ENCODE results near the gene TMEM198.

TMEM198 gene

GRCh38 chr2:219511547-219512325 is 32.1 kb upstream of the TMEM198 start:
- no peak overlapping the region for H4K91ac ChIP-seq (ENCODE audit: low read length)
- H2BK120ac ChIP-seq (ENCODE audit: low read depth, low read length) = no peak overlapping the region
- H3K27me3 ChIP-seq (ENCODE audit: control insufficient read depth in 1 of 2, insufficient read depth in 1 of 2, low read length in 2 of 2) = peaks cover 63 to 66% of the 10 kb centered on the region in 2 experiments
- no peak overlapping the region for H3K9ac ChIP-seq (ENCODE audit: low read length)
- H2BK12ac ChIP-seq (ENCODE audit: low read length in 2 of 2) = no peak overlapping the region
- H3K27ac ChIP-seq (ENCODE audit: low read length, poor library complexity, severe bottlenecking) = no peak overlapping the region
- no peak overlapping the region for H3K4me2 ChIP-seq (ENCODE audit: low read length, poor library complexity, severe bottlenecking)
- no peak for DNase-seq
- H3K79me1 ChIP-seq (replicated peaks; ENCODE audit: low read length, poor library complexity, severe bottlenecking) = no peaks in the 10 kb centered on the region
- H3K23ac ChIP-seq (ENCODE audit: low read length in 2 of 2) = no peak overlapping the region
- H3K9me3 ChIP-seq (ENCODE audit: control insufficient read depth, low read length) = no peaks in the 10 kb centered on the region
- 74% methylated on average over 11 of the region's 15 CpGs for WGBS
- no peak overlapping the region for H3K14ac ChIP-seq (ENCODE audit: low read length in 2 of 2)
- no peak overlapping the region for H3K4ac ChIP-seq (ENCODE audit: low read depth in 1 of 2, low read length in 2 of 2)
- H2BK5ac ChIP-seq (ENCODE audit: low read depth, low read length, poor library complexity, severe bottlenecking) = no peak overlapping the region
- no peak overlapping the region for H3K18ac ChIP-seq (ENCODE audit: low read depth in 1 of 2, low read length in 2 of 2)
- no peak overlapping the region for H2AK5ac ChIP-seq (ENCODE audit: low read length, severe bottlenecking)
- H4K8ac ChIP-seq (ENCODE audit: low read length) = no peak overlapping the region
- peaks cover 33% of the 10 kb centered on the region for H3K4me1 ChIP-seq (ENCODE audit: control insufficient read depth, insufficient read depth, low read depth, low read length)
- H2AFZ ChIP-seq (ENCODE audit: low read depth, low read length) = no peak overlapping the region
- no peak overlapping the region for H2BK15ac ChIP-seq (ENCODE audit: low read depth, poor library complexity, severe bottlenecking)
- no peak overlapping the region for H3K4me3 ChIP-seq (ENCODE audit: insufficient read depth in 1 of 2, low read depth in 1 of 2, low read length in 2 of 2)
- peaks cover 4 to 18% of the 10 kb centered on the region in 2 experiments for H3K36me3 ChIP-seq (ENCODE audit: control insufficient read depth in 1 of 2, insufficient read depth in 2 of 2, low read depth in 1 of 2, low read length in 2 of 2)

GRCh38 chr2:219512524-219513216 is 31.2 kb upstream of the TMEM198 start:
- no peak overlapping the region for H3K23ac ChIP-seq (ENCODE audit: low read length in 2 of 2)
- no peaks in the 10 kb centered on the region for H3K79me1 ChIP-seq (replicated peaks; ENCODE audit: low read length, poor library complexity, severe bottlenecking)
- H2BK120ac ChIP-seq (ENCODE audit: low read depth, low read length) = no peak overlapping the region
- H3K36me3 ChIP-seq (ENCODE audit: control insufficient read depth in 1 of 2, insufficient read depth in 2 of 2, low read depth in 1 of 2, low read length in 2 of 2) = peaks cover 0 to 9% of the 10 kb centered on the region in 2 experiments
- no peaks in the 10 kb centered on the region for H3K9me3 ChIP-seq (ENCODE audit: control insufficient read depth, low read length)
- no peak overlapping the region for H2AFZ ChIP-seq (ENCODE audit: low read depth, low read length)
- 23% methylated on average over 15 of the region's 16 CpGs for WGBS
- peaks cover 33% of the 10 kb centered on the region for H3K4me1 ChIP-seq (ENCODE audit: control insufficient read depth, insufficient read depth, low read depth, low read length)
- H2BK5ac ChIP-seq (ENCODE audit: low read depth, low read length, poor library complexity, severe bottlenecking) = no peak overlapping the region
- H3K9ac ChIP-seq (ENCODE audit: low read length) = no peak overlapping the region
- H2AK5ac ChIP-seq (ENCODE audit: low read length, severe bottlenecking) = no peak overlapping the region
- no peak for DNase-seq
- peaks cover 66 to 75% of the 10 kb centered on the region in 2 experiments for H3K27me3 ChIP-seq (ENCODE audit: control insufficient read depth in 1 of 2, insufficient read depth in 1 of 2, low read length in 2 of 2)
- no peak overlapping the region for H3K27ac ChIP-seq (ENCODE audit: low read length, poor library complexity, severe bottlenecking)
- H3K4ac ChIP-seq (ENCODE audit: low read depth in 1 of 2, low read length in 2 of 2) = no peak overlapping the region
- H2BK15ac ChIP-seq (ENCODE audit: low read depth, poor library complexity, severe bottlenecking) = no peak overlapping the region
- H3K4me2 ChIP-seq (ENCODE audit: low read length, poor library complexity, severe bottlenecking) = no peak overlapping the region
- peak overlapping the region in 1 of 2 experiments; percentile 31 for H3K14ac ChIP-seq (ENCODE audit: low read length in 2 of 2)
- H2BK12ac ChIP-seq (ENCODE audit: low read length in 2 of 2) = no peak overlapping the region
- H4K8ac ChIP-seq (ENCODE audit: low read length) = no peak overlapping the region
- no peak overlapping the region for H3K18ac ChIP-seq (ENCODE audit: low read depth in 1 of 2, low read length in 2 of 2)
- no peak overlapping the region for H4K91ac ChIP-seq (ENCODE audit: low read length)
- H3K4me3 ChIP-seq (ENCODE audit: insufficient read depth in 1 of 2, low read depth in 1 of 2, low read length in 2 of 2) = no peak overlapping the region

- Histone ChIP-seq H3K36me3 (ENCODE audit: control insufficient read depth in 1 of 2, insufficient read depth in 2 of 2, low read depth in 1 of 2, low read length in 2 of 2) (peaks cover 0 to 4% of the 10 kb centered on the region in 2 experiments), H3K4me3 (ENCODE audit: insufficient read depth in 1 of 2, low read depth in 1 of 2, low read length in 2 of 2) (no peak overlapping the region), H3K4me1 (ENCODE audit: control insufficient read depth, insufficient read depth, low read depth, low read length) (peaks cover 32% of the 10 kb centered on the region), H3K79me1 (replicated peaks; ENCODE audit: low read length, poor library complexity, severe bottlenecking) (no peaks in the 10 kb centered on the region), H3K23ac (ENCODE audit: low read length in 2 of 2) (no peak overlapping the region), H2BK15ac (ENCODE audit: low read depth, poor library complexity, severe bottlenecking) (no peak overlapping the region), H3K27me3 (ENCODE audit: control insufficient read depth in 1 of 2, insufficient read depth in 1 of 2, low read length in 2 of 2) (peaks cover 70 to 80% of the 10 kb centered on the region in 2 experiments), H3K27ac (ENCODE audit: low read length, poor library complexity, severe bottlenecking) (no peak overlapping the region), H2BK5ac (ENCODE audit: low read depth, low read length, poor library complexity, severe bottlenecking) (no peak overlapping the region), H3K4me2 (ENCODE audit: low read length, poor library complexity, severe bottlenecking) (peak overlapping the region; percentile 51), H3K9ac (ENCODE audit: low read length) (no peak overlapping the region), H4K91ac (ENCODE audit: low read length) (no peak overlapping the region), H3K9me3 (ENCODE audit: control insufficient read depth, low read length) (no peaks in the 10 kb centered on the region), H3K14ac (ENCODE audit: low read length in 2 of 2) (no peak overlapping the region), H2BK12ac (ENCODE audit: low read length in 2 of 2) (no peak overlapping the region), H3K18ac (ENCODE audit: low read depth in 1 of 2, low read length in 2 of 2) (no peak overlapping the region), H4K8ac (ENCODE audit: low read length) (no peak overlapping the region), H2AK5ac (ENCODE audit: low read length, severe bottlenecking) (no peak overlapping the region), H2AFZ (ENCODE audit: low read depth, low read length) (no peak overlapping the region), H2BK120ac (ENCODE audit: low read depth, low read length) (no peak overlapping the region), H3K4ac (ENCODE audit: low read depth in 1 of 2, low read length in 2 of 2) (no peak overlapping the region)
- 44% methylated on average over 3 of the region's 4 CpGs for WGBS
- DNase-seq = no peak
These were observed 30.0 kb upstream of the TMEM198 start for GRCh38 chr2:219513787-219514186.

GRCh38 chr2:219514196-219514761 is 29.5 kb upstream of the TMEM198 start, which contains the start of gene ASIC4:
TSS of gene ASIC4 (plus strand) at chr2:219514482. CDS start at chr2:219514725, 243 bp downstream.
- Histone ChIP-seq H3K27me3 (ENCODE audit: control insufficient read depth in 1 of 2, insufficient read depth in 1 of 2, low read length in 2 of 2) (peaks cover 70 to 80% of the 10 kb centered on the region in 2 experiments), H2BK12ac (ENCODE audit: low read length in 2 of 2) (no peak within 1 kb of the TSS), H2AFZ (ENCODE audit: low read depth, low read length) (peak within 1 kb of the TSS; percentile 47), H4K91ac (ENCODE audit: low read length) (no peak within 1 kb of the TSS), H3K4me1 (ENCODE audit: control insufficient read depth, insufficient read depth, low read depth, low read length) (peaks cover 27% of the 10 kb centered on the region), H3K18ac (ENCODE audit: low read depth in 1 of 2, low read length in 2 of 2) (peak within 1 kb of the TSS in 1 of 2 experiments; percentile 59), H3K27ac (ENCODE audit: low read length, poor library complexity, severe bottlenecking) (no peak within 1 kb of the TSS), H3K9ac (ENCODE audit: low read length) (no peak within 1 kb of the TSS), H3K4me2 (ENCODE audit: low read length, poor library complexity, severe bottlenecking) (peak within 1 kb of the TSS; percentile 51), H3K4ac (ENCODE audit: low read depth in 1 of 2, low read length in 2 of 2) (no peak within 1 kb of the TSS), H3K4me3 (ENCODE audit: insufficient read depth in 1 of 2, low read depth in 1 of 2, low read length in 2 of 2) (no peak within 1 kb of the TSS), H2BK120ac (ENCODE audit: low read depth, low read length) (no peak within 1 kb of the TSS), H3K36me3 (ENCODE audit: control insufficient read depth in 1 of 2, insufficient read depth in 2 of 2, low read depth in 1 of 2, low read length in 2 of 2) (peaks cover 0 to 4% of the 10 kb centered on the region in 2 experiments), H2BK5ac (ENCODE audit: low read depth, low read length, poor library complexity, severe bottlenecking) (no peak within 1 kb of the TSS), H3K23ac (ENCODE audit: low read length in 2 of 2) (peak within 1 kb of the TSS in 1 of 2 experiments; percentile 73), H4K8ac (ENCODE audit: low read length) (no peak within 1 kb of the TSS), H2AK5ac (ENCODE audit: low read length, severe bottlenecking) (no peak within 1 kb of the TSS), H3K9me3 (ENCODE audit: control insufficient read depth, low read length) (no peaks in the 10 kb centered on the region), H3K79me1 (replicated peaks; ENCODE audit: low read length, poor library complexity, severe bottlenecking) (no peaks in the 10 kb centered on the region), H3K14ac (ENCODE audit: low read length in 2 of 2) (no peak within 1 kb of the TSS), H2BK15ac (ENCODE audit: low read depth, poor library complexity, severe bottlenecking) (no peak within 1 kb of the TSS)
- DNase-seq = peak; percentile 46
- WGBS = 20% methylated on average over 25 of the region's 31 CpGs

Measured in mesenchymal stem cell (in vitro differentiated cells and primary cell).